Loucy (cell line): Measurements from ENCODE around the gene PPP1R27.

Experiments used
- EZH2phosphoT487 ChIP-seq: fragments of 200-600 bp; IDR thresholded peaks from 2 replicates; pipeline ENCODE4 v1.6.1; 2018; ENCODE audit warnings: antibody characterized with exemption, mild to moderate bottlenecking, moderate library complexity, borderline replicate concordance
- TF ChIP-seq, protein P1 (sequence below): fragments of 200-600 bp; sonication (generic); conservative IDR thresholded peaks from 2 replicates; pipeline ENCODE4 v1.5.1; 2014; ENCODE audit warnings: mild to moderate bottlenecking, antibody characterized with exemption, low read length

- TF ChIP-seq, protein P1, sequence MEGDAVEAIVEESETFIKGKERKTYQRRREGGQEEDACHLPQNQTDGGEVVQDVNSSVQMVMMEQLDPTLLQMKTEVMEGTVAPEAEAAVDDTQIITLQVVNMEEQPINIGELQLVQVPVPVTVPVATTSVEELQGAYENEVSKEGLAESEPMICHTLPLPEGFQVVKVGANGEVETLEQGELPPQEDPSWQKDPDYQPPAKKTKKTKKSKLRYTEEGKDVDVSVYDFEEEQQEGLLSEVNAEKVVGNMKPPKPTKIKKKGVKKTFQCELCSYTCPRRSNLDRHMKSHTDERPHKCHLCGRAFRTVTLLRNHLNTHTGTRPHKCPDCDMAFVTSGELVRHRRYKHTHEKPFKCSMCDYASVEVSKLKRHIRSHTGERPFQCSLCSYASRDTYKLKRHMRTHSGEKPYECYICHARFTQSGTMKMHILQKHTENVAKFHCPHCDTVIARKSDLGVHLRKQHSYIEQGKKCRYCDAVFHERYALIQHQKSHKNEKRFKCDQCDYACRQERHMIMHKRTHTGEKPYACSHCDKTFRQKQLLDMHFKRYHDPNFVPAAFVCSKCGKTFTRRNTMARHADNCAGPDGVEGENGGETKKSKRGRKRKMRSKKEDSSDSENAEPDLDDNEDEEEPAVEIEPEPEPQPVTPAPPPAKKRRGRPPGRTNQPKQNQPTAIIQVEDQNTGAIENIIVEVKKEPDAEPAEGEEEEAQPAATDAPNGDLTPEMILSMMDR: no peak
- no peak for TF ChIP-seq EZH2phosphoT487
Measured at GRCh38 chr17:81859906-81860755, 25.3 kb upstream of the PPP1R27 start, which contains the start of gene P4HB.
